SU-DHL-6 (cell line): ENCODE data around the gene MSX2.

ENCODE experiments used
- H2AFZ ChIP-seq: fragments of 200-600 bp; sonication (generic); 2 replicates; pipeline ENCODE4 v1.6.1; 2014; ENCODE audit warnings: low read depth, mild to moderate bottlenecking, moderate library complexity, mixed read lengths, antibody characterized with exemption, low read length; ENCODE audit not compliant: severe bottlenecking
- H3F3A ChIP-seq: fragments of 200-600 bp; shearing (Covaris generic); 2 replicates; pipeline ENCODE4 v1.6.0; 2016; ENCODE audit warnings: antibody characterized with exemption, mild to moderate bottlenecking; ENCODE audit not compliant: insufficient read depth
- H3K27ac ChIP-seq: fragments of 200-600 bp; sonication (generic); 2 replicates; pipeline ENCODE4 v1.5.1; 2016; ENCODE audit warnings: low read depth, mild to moderate bottlenecking, low read length, moderate library complexity, mixed read lengths
- H3K27me3 ChIP-seq: fragments of 200-600 bp; sonication (generic), shearing (Covaris generic); 2 replicates; pipeline ENCODE4 v1.6.0; 2014; ENCODE audit warnings: mild to moderate bottlenecking, low read length
- H3K36me3 ChIP-seq: fragments of 200-600 bp; sonication (generic); 2 replicates; pipeline ENCODE4 v1.6.1; 2014; ENCODE audit warnings: mild to moderate bottlenecking, low read length, mixed read lengths
- H3K4me2 ChIP-seq: fragments of 300-600, 200-600 bp; shearing (Covaris generic), sonication (generic); 2 replicates; pipeline ENCODE4 v1.6.0; 2014; ENCODE audit warnings: low read length, low read depth, mild to moderate bottlenecking; ENCODE audit not compliant: poor library complexity, severe bottlenecking
- H3K4me3 ChIP-seq: fragments of 200-600 bp; sonication (generic); 2 replicates; pipeline ENCODE4 v1.5.1; 2014; ENCODE audit warnings: antibody characterized with exemption, low read length, mild to moderate bottlenecking, mixed read lengths; ENCODE audit not compliant: insufficient read depth, poor library complexity, severe bottlenecking
- H3K79me2 ChIP-seq: fragments of 200-600 bp; sonication (generic); 2 replicates; pipeline ENCODE4 v1.6.1; 2014; ENCODE audit warnings: mild to moderate bottlenecking, low read length, moderate library complexity; ENCODE audit not compliant: insufficient read depth
- H3K9ac ChIP-seq: fragments of 200-600 bp; sonication (generic); 2 replicates; pipeline ENCODE4 v1.7.0; 2014; ENCODE audit warnings: mild to moderate bottlenecking, low read length
- H3K9me2 ChIP-seq: fragments of 200-600 bp; sonication (generic); replicated peaks from 2 replicates; pipeline ENCODE4 v1.6.1; 2014; ENCODE audit warnings: low read length; ENCODE audit not compliant: insufficient read depth
- H3K9me3 ChIP-seq: fragments of 200-600 bp; sonication (generic); 2 replicates; pipeline ENCODE4 v1.6.1; 2014; ENCODE audit warnings: low read length, mixed read lengths; ENCODE audit not compliant: insufficient read depth
- H4K20me1 ChIP-seq: fragments of 200-600 bp; sonication (generic); 2 replicates; pipeline ENCODE4 v1.6.1; 2014; ENCODE audit warnings: low read depth, mild to moderate bottlenecking, antibody characterized with exemption, low read length, moderate library complexity, mixed read lengths
- CTCF ChIP-seq: fragments of 200-600 bp; sonication (generic); IDR thresholded peaks from one replicate; pipeline ENCODE4 v1.5.1; 2017; ENCODE audit warnings: antibody characterized with exemption, mild to moderate bottlenecking, low read length, moderate library complexity; ENCODE audit not compliant: insufficient read depth, poor library complexity, severe bottlenecking
- EZH2phosphoT487 ChIP-seq: fragments of 200-600 bp; sonication (generic), shearing (Covaris generic); conservative IDR thresholded peaks from 2 replicates; pipeline ENCODE4 v1.6.1; 2018; ENCODE audit warnings: mild to moderate bottlenecking, antibody characterized with exemption, low read length, moderate library complexity, mixed read lengths

MSX2 gene

GRCh38 chr5:174751154-174752000 lies 27.0 kb downstream of the MSX2 start:
- H3K27me3 ChIP-seq, result no peaks in the 10 kb centered on the region
- no peak overlapping the region for H3K9ac ChIP-seq
- H4K20me1 ChIP-seq, result no peaks in the 10 kb centered on the region
- H3K27ac ChIP-seq, result no peak overlapping the region
- H2AFZ ChIP-seq, result no peak overlapping the region
- no peaks in the 10 kb centered on the region for H3K79me2 ChIP-seq
- no peaks in the 10 kb centered on the region for H3K9me3 ChIP-seq
- H3K4me3 ChIP-seq, result no peak overlapping the region
- no peak overlapping the region for H3K4me2 ChIP-seq
- no peak for TF ChIP-seq EZH2phosphoT487
- TF ChIP-seq CTCF, result no peak
- no peaks in the 10 kb centered on the region for H3F3A ChIP-seq
- H3K36me3 ChIP-seq, result no peaks in the 10 kb centered on the region
- no peaks in the 10 kb centered on the region for H3K9me2 ChIP-seq

GRCh38 chr5:174752121-174752520 lies 27.7 kb downstream of the MSX2 start:
- H4K20me1 ChIP-seq, result no peaks in the 10 kb centered on the region
- H3K27me3 ChIP-seq, result no peaks in the 10 kb centered on the region
- no peaks in the 10 kb centered on the region for H3K9me3 ChIP-seq
- no peak overlapping the region for H3K9ac ChIP-seq
- H3K4me2 ChIP-seq, result no peak overlapping the region
- H3F3A ChIP-seq, result no peaks in the 10 kb centered on the region
- H3K27ac ChIP-seq, result no peak overlapping the region
- no peak for TF ChIP-seq EZH2phosphoT487
- no peak for TF ChIP-seq CTCF
- H3K36me3 ChIP-seq, result no peaks in the 10 kb centered on the region
- H3K79me2 ChIP-seq, result no peaks in the 10 kb centered on the region
- H3K9me2 ChIP-seq, result no peaks in the 10 kb centered on the region
- H2AFZ ChIP-seq, result no peak overlapping the region
- H3K4me3 ChIP-seq, result no peak overlapping the region

GRCh38 chr5:174755106-174755505 lies 30.7 kb downstream of the MSX2 start:
- H3K4me2 ChIP-seq, result no peak overlapping the region
- no peaks in the 10 kb centered on the region for H3K36me3 ChIP-seq
- H3K9me3 ChIP-seq, result no peaks in the 10 kb centered on the region
- H3K9me2 ChIP-seq, result no peaks in the 10 kb centered on the region
- no peaks in the 10 kb centered on the region for H3K27me3 ChIP-seq
- H3K4me3 ChIP-seq, result no peak overlapping the region
- H4K20me1 ChIP-seq, result no peaks in the 10 kb centered on the region
- no peaks in the 10 kb centered on the region for H3F3A ChIP-seq
- TF ChIP-seq EZH2phosphoT487, result no peak
- no peak for TF ChIP-seq CTCF
- no peak overlapping the region for H2AFZ ChIP-seq
- no peak overlapping the region for H3K27ac ChIP-seq
- H3K9ac ChIP-seq, result no peak overlapping the region
- no peaks in the 10 kb centered on the region for H3K79me2 ChIP-seq
